Vagina (tissue), 2 donors: Measurements from ENCODE around the gene EXPH5. TPM values are rescaled to one million over a fixed set of nuclear protein-coding genes. Genes with fewer than 3 reads are reported as not detected.

Experiments
- DNase-seq, 2 donors: peaks; one replicate each; pipeline ENCODE4 v3.0.0-alpha.2; 2017; ENCODE audit errors: extremely low spot score in 2 of 2
- H3K27ac ChIP-seq: fragments of 200-600 bp; sonication (generic); one replicate; pipeline ENCODE4 v1.5.1; 2019
- H3K27me3 ChIP-seq: fragments of 200-600 bp; sonication (generic); one replicate; pipeline ENCODE4 v1.5.1; 2019
- H3K36me3 ChIP-seq, 2 donors: fragments of 200-600 bp; sonication (generic); one replicate each; pipeline ENCODE4 v1.5.1; 2017 to 2019
- H3K4me1 ChIP-seq: fragments of 200-600 bp; sonication (generic); one replicate; pipeline ENCODE4 v1.5.1; 2019
- H3K4me3 ChIP-seq, 2 donors: fragments of 200-600 bp; sonication (generic); 1 replicate in 1 of 2; 2 replicates in 1 of 2; pipeline ENCODE4 v1.5.1; 2016 to 2019
- H3K9me3 ChIP-seq: fragments of 200-600 bp; sonication (generic); one replicate; pipeline ENCODE4 v1.5.1; 2019
- CTCF ChIP-seq, 3 experiments: fragments of 450-650 bp in 2 of 3; fragments of 200-600 bp in 1 of 3; sonication (generic) in 1 of 3; IDR thresholded peaks; one replicate each; pipeline ENCODE4 v1.5.1; 2017 to 2019; ENCODE audit warnings: antibody characterized with exemption in 3 of 3, mild to moderate bottlenecking in 2 of 3, moderate library complexity in 2 of 3
- POLR2A ChIP-seq, 2 donors: fragments of 450-650 bp; IDR thresholded peaks; one replicate each; pipeline ENCODE4 v1.6.1; 2017; ENCODE audit warnings: antibody characterized with exemption in 2 of 2, mild to moderate bottlenecking in 2 of 2, moderate library complexity in 2 of 2
- POLR2AphosphoS5 ChIP-seq, 2 donors: sonication (generic); formaldehyde crosslinking; IDR thresholded peaks; one replicate each; pipeline ENCODE4 v1.9.0; 2017; ENCODE audit warnings: antibody characterized with exemption in 2 of 2, mild to moderate bottlenecking in 2 of 2, low read depth in 1 of 2; ENCODE audit not compliant: insufficient read depth in 1 of 2
- intact Hi-C: fragments of 100-400 bp; cut with DNase I; formaldehyde crosslinking; loops from one replicate; pipeline ENCODE4 v1.15.1; 2023
- total RNA-seq: library from RNA; depleted of rRNA; stranded (reverse); fragments of >200 nt; gene quantifications from one replicate; pipeline ENCODE4 v1.2.3, GENCODE V29; 2016

EXPH5 gene
- total RNA-seq, 1 donor from 2014 or later: 16.7 TPM

- Histone ChIP-seq H3K27ac (no peak overlapping the region), H3K27me3 (no peaks in the 10 kb centered on the region), H3K36me3 (no peaks in the 10 kb centered on the region), H3K9me3 (no peaks in the 10 kb centered on the region), H3K4me1 (peaks cover 8% of the 10 kb centered on the region), H3K4me3 (no peak overlapping the region)
- TF ChIP-seq POLR2A (IDR thresholded peaks at IDR 0.05) (no peak), POLR2AphosphoS5 (IDR thresholded peaks at IDR 0.05; ENCODE audit: insufficient read depth in 1 of 2, low read depth in 1 of 2) (no peak), CTCF (IDR thresholded peaks at IDR 0.05) (no peak)
- no peak for DNase-seq
- intact Hi-C loops: no loop called here
Observed at GRCh38 chr11:108620958-108621772, 27.6 kb upstream of the EXPH5 start.

- no peak overlapping the region for H3K4me3 ChIP-seq
- no peak overlapping the region for H3K27ac ChIP-seq
- TF ChIP-seq POLR2AphosphoS5 (IDR thresholded peaks at IDR 0.05; ENCODE audit: insufficient read depth in 1 of 2, low read depth in 1 of 2) (no peak), CTCF (IDR thresholded peaks at IDR 0.05) (no peak), POLR2A (IDR thresholded peaks at IDR 0.05) (no peak)
- DNase-seq: no peak
- H3K36me3 ChIP-seq: no peaks in the 10 kb centered on the region
- H3K27me3 ChIP-seq: no peaks in the 10 kb centered on the region
- intact Hi-C loops: no loop called here
- H3K9me3 ChIP-seq: no peaks in the 10 kb centered on the region
- no peaks in the 10 kb centered on the region for H3K4me1 ChIP-seq
Observed at GRCh38 chr11:108618529-108618928, 25.0 kb upstream of the EXPH5 start.

GRCh38 chr11:108617055-108617454 lies 23.5 kb upstream of the EXPH5 start:
- Histone ChIP-seq H3K27ac (no peak overlapping the region), H3K4me1 (no peaks in the 10 kb centered on the region), H3K4me3 (no peak overlapping the region), H3K36me3 (no peaks in the 10 kb centered on the region), H3K27me3 (no peaks in the 10 kb centered on the region), H3K9me3 (no peaks in the 10 kb centered on the region)
- no peak for DNase-seq
- intact Hi-C loops: no loop called here
- TF ChIP-seq CTCF (IDR thresholded peaks at IDR 0.05) (no peak), POLR2AphosphoS5 (IDR thresholded peaks at IDR 0.05; ENCODE audit: insufficient read depth in 1 of 2, low read depth in 1 of 2) (no peak), POLR2A (IDR thresholded peaks at IDR 0.05) (no peak)

GRCh38 chr11:108616549-108616948 lies 23.0 kb upstream of the EXPH5 start:
- Histone ChIP-seq H3K4me1 (no peaks in the 10 kb centered on the region), H3K27me3 (no peaks in the 10 kb centered on the region), H3K36me3 (no peaks in the 10 kb centered on the region), H3K27ac (no peak overlapping the region), H3K9me3 (no peaks in the 10 kb centered on the region), H3K4me3 (no peak overlapping the region)
- DNase-seq: no peak
- TF ChIP-seq POLR2AphosphoS5 (IDR thresholded peaks at IDR 0.05; ENCODE audit: insufficient read depth in 1 of 2, low read depth in 1 of 2) (peak in 1 of 2 donors; percentile 76), POLR2A (IDR thresholded peaks at IDR 0.05) (no peak), CTCF (IDR thresholded peaks at IDR 0.05) (no peak)
- intact Hi-C loops: no loop called here

GRCh38 chr11:108614086-108614485 lies 20.5 kb upstream of the EXPH5 start:
- DNase-seq: no peak
- intact Hi-C loops: no loop called here
- Histone ChIP-seq H3K27ac (no peak overlapping the region), H3K4me3 (no peak overlapping the region), H3K27me3 (no peaks in the 10 kb centered on the region), H3K9me3 (no peaks in the 10 kb centered on the region), H3K4me1 (no peaks in the 10 kb centered on the region), H3K36me3 (no peaks in the 10 kb centered on the region)
- TF ChIP-seq CTCF (IDR thresholded peaks at IDR 0.05) (no peak), POLR2AphosphoS5 (IDR thresholded peaks at IDR 0.05; ENCODE audit: insufficient read depth in 1 of 2, low read depth in 1 of 2) (peak in 1 of 2 donors; percentile 56), POLR2A (IDR thresholded peaks at IDR 0.05) (no peak)
